HUDEP-2 (cell line): ENCODE results near the gene MAGI1.

Experiments
- DNase-seq, 76 experiments: peaks; one replicate each; lab custom pipeline; 2025; ENCODE audit not compliant: unreplicated experiment in 76 of 76; lab: John Stamatoyannopoulos, UW

Gene MAGI1

DNA sequence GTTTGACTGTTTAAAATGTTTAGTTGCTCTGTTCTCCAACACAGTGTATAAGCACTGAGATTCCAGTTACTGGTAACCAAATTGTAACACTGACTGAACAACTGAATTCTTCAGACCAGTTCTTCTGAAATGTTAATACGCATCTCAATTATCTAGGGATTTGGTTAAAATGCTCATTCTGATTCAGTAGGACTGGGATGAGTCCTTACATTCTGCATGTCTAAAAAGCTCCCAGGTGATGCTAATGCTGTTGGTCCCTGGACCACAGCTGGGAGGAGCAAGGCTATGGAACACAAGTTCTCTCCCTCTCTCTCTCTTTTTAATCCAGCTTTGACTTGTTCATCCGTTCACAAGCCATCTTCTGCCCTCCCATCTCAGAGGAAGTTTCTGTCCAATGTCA is 380.3 kb downstream of the MAGI1 start:
- no peak for DNase-seq

DNA sequence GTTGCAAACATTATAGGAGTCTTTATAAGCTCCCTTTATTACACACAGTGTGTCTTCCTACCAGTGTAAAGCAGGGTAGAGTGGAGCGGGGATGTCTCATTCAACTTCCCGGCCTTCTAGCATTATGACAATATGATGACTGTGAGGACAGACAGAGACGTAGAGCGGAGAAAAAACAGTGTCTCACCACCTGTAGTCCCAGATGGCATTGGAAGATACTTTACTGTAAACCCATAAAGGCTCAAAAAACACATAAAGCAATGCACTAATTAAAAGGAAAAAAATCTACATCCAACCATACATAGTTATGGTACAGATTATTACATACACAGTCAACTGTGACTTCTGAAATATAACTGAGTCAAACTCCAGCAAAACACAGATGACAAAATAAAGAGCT is 383.7 kb downstream of the MAGI1 start:
- DNase-seq: no peak

DNA sequence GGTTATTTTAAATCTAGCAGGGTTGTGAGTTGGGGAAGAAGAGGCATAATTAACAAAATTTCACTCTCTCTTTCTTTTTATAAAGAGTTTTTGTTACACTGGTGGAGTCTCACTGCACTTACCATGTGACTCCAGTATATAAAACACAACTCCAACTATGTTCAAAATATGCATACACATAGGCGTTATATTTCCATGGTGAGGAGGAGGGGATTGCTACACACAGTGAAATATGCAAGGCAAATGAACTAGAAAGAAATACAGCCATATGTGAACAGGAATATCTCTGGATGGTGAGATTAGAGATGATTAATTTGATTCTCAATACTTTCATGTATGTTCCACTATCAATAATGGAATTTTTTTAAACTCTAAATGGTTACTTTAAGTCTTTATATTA is 385.0 kb downstream of the MAGI1 start:
- no peak for DNase-seq

DNA sequence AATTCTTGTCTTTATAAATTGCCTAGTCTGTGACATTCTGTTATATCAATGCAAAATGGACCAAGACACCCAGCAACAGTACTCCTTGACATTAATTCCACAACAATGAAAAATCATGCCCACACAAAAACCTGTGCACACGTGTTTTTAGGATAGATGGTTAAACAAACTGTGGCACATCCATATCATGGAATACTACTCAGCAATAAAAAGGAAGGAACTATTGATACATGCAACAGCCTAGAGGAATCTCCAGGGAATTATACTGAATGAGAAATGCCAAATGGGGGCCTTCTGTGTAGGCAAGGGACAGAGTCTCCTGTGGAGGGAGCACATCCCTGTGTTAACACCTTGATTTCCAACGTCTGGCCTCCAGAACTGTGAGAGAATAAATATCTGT is 388.5 kb downstream of the MAGI1 start:
- no peak for DNase-seq

DNA sequence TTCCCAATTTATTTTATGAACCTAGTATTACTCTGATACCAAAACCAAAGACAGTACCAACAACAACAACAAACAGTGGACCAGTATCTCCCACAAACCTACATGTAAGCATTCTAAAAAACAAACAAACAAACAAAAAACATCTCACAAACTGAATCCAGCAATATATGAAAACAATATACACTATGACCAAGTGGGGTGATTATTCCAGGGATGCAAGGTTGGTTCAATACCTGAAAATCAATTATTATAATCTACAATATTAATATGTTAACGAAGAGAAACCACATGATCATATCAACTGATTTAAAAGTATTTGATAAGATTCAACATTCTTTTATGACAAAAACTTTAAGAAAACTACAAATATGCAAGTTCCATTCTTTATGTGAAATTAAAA is 391.3 kb downstream of the MAGI1 start:
- DNase-seq: no peak

DNA sequence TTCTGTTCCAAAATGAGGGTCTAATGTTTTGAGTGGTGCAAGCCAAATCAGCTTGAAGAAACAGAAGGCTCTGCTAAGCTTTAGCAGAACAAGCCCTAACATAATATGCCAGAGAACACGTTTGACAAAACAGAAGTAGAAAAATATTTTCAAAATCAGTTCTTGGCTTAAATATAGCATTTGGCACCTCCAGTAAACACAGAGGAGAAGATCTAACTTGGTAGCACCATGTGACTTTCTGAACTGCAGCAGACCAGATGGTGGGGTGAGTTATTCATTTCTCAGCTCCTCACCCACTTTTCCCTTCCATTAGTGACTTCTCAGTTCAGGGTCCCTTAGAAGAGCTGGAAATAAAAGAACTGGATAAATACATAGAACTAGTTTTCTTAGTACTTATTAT is 395.8 kb downstream of the MAGI1 start:
- DNase-seq: no peak

DNA sequence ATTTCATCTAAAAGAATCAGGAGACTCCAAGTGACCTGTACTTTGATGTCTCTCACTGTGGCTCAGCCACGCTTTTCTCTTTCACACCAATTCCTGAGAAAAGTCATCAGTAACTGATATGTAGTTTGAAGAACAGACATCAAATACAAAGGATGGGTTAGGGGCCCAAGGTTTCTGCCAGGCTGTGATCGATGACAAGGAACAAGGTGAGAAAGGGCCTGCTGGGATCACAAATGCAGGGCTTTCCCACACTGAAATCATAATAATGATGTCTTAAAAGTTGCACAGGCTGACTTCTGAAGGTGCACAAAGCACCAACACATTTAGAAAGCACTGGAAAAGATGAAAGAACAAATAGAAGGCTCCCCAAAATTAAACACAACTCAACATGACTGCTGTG is 396.9 kb downstream of the MAGI1 start:
- no peak for DNase-seq

DNA sequence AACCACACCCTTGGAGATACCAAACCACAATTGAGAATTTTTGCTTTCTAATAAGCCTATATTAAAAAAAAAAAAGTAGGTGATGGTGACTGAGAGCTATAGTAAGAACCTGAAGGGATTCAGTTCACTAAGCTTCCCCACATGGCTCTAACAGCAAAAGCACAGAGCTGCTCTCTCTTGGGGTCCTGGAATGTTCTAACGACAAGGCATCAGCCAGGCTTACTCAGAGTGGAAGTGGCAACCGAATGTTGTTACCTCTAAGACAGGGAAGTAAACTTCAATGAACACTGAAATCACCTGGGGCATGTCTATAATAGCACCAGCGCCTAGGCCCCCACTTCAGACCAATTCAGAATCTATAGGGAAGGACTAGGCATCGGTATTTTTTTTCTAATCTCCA is 397.7 kb downstream of the MAGI1 start:
- peak in 1 of 76 experiments; percentile 1 for DNase-seq

DNA sequence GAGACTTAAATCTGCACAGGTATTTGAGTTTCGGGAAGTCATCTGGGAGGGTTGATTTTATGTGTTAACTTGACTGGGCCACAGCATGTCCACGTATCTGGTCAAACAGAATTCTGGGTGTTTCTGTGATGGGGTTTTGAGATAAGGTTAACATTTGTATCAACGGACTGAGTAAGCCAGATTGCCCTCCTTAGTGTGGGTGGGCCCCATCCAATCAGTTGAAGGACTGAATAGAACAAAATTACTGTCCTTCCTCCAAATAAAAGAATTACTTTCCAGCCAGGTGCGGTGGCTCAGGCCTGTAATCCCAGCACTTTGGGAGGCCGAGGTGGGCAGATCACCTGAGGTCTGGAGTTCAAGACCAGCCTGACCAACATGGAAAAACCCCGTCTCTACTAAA is 399.3 kb downstream of the MAGI1 start:
- DNase-seq: peak in 1 of 76 experiments; percentile 1

DNA sequence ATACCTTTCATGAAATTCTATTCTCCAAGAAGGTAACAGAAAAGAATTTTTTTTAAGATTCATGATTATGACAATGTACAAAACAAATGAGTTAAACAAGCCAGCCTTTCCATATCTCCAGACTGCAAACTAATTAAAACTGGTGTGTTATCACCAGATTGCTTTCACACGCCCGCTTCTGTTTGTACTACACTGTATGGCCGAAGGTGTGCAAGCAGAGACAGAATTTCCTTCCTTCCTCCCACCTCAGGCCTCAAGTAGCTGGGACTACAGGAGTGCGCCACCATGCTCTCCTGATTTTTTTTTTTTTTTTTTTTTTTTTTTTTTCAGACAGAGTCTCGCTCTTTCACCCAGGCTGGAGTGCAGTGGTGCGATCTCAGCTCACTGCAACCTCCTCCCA is 400.4 kb downstream of the MAGI1 start:
- peak in 2 of 76 experiments; percentile 3 to 5 for DNase-seq

DNA sequence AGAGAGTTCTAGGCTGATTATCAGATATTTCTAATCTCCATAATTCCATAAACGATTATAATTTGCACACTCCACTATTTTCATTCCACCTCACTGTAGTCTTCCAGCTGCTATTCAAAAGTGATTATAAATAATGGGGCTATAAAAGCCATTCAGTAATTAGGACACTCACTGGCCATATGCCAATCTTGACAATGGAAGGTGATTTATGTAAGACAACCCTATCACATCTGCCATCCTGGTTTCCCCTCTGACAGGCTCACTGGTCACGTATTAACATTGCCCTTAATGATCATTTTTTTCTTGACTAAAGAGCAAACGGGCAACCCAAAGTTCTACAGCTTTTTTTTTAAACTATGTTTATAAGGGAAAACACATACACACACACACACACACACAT is 402.4 kb downstream of the MAGI1 start:
- DNase-seq: peak in 3 of 76 experiments; percentile 2 to 22 (median 18)

DNA sequence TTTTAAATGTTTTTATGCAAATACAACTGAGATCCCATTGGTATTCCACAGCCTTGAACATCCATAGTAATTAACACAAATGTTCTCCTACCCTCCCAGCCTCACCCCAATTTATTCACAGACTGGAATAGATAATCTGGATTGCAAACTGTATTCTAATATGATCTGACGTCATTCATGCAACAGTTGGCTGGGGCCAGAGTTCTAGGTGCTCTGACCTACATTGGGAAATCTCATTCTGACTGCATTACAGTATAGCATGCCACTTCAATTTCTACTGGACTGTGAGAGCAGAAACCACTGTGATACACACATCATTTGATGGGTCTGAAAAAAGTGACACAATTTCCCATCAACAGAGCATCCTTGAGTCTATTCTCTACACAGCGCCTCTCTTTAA is 403.1 kb downstream of the MAGI1 start:
- DNase-seq: no peak

DNA sequence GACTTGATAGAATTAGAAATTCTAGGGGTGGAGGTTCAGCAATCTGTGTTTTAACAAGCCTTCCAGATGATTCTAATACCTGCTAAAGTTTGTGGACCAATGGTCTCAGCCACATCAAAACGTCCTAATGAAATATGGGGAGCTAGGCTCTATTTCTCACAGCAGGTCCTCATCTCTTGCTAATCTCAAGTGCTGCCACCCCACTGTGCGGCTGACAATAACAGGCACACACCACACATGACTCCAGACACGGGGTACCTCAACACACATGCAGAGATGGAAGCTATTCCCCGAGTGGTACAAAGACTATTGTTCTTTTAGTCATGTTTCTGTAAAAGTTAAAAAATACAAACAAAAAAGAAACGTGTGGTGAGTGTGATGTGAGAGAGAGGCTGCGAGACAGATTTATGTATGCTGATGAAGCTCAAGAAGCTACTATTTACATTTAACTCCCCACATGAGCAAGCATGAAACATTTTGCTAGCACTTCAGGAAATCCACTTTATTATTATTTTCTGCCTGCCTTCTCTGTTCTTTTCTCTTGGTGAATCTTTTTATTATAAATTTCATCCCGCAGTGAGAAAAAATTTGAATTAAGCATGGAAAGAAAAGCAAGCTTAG is 405.6 kb downstream of the MAGI1 start:
- no peak for DNase-seq

DNA sequence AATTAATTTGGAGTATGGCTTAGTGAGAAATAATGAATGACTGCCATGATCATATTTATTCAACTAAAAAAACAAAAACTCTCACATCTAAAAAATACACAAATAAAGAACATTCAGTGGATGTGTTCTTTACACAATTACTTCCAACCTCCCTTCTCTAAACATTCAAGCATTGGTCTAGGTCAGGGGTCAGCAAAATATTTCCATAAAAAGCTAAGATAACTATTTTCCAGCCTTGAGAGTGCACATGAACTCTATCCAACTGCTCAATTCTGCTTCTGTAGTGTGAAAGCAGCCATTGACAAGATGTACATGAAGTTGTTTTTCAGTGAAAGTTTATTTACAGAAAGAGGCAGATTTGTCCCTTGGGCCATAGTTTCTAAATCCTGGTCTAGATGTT is 406.3 kb downstream of the MAGI1 start:
- DNase-seq: no peak

DNA sequence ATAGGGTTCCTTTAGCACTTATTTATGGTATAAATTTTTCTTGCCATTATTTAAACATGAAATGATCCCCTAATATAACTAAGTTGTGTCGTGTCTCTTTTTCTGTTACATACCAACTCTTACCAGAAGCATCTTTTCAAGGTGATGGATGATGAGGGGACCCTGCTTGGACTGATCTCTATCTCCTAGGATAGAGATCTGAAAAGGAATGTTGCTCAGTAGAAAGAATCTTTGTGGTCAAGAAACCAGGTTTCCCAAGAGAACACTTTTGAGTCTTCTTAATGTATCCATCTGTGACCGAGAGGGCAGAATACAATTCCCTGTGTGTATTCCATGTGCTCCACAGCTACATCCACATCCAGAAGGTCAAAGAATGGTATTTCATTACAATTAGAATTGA is 409.7 kb downstream of the MAGI1 start:
- DNase-seq: no peak

DNA sequence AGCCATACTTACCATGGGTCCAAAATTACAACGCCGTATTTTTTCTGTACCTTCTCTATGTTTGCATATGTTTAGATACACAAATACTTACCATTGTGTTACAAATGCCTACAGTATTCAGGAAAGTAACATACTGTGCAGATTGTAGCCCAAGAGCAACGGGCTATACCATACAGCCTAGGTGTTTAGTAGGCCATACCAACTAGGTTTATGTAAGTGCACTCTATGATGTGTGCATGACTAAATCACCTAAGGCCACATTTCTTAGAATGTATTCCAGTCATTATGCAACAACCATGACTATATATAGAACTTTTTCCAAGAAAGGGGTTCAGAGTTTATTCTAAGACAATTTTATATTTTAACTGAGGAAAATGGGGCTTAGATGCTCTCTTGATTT is 411.7 kb downstream of the MAGI1 start:
- no peak for DNase-seq

DNA sequence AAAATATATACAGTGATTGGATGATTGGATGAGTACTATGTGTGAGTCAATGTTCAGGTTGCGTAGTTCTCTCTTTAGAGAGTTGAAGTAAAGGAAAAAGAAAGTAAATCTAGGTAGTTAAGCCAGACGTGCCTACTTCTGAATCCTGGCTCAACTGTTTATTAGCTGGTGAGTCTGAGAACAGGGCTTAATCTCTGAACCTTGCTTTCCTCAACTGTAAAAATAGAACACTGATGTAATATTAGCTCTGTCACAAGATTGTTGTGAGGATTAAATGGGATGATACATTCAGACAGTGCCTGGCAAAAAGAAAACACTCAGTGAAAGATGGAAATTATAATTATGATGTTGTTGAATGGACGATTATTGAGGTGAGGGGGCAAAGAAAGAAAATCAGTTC is 413.4 kb downstream of the MAGI1 start:
- no peak for DNase-seq

DNA sequence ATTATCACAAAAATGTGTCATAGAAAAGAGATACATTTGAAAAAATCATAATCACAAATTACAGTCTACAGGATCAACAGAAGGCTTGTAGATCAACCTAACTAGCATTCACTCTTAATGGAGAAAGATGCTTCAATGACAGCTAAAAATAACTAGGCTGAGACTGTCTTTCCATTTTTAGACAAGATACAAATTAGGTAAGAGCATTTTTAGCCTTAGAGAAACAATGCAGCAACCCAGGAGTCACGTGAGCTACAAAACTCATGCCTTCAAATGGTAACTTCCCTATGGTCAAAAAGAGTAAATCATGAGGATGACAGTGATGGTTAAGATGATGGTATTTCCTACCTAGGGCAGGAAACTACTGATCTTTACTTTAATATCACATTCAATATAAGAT is 415.4 kb downstream of the MAGI1 start:
- DNase-seq: no peak

DNA sequence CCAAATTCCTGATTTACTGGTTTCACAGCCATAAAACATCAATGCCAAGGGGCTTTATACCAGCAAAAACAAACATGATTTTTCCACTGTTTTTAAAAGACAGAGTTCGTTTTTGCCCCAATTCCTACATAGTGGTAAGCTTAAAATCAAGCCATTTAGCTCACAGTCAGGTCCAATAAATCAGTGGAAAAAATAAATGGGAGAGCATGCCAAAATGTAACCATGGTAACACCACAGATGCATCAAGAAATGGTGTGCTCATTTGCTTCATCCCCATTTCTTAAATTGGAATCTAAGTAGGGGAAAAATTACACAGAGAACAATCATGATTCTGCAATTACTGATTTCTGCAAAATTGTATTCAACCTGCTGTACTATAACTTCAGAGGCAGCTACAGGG is 418.8 kb downstream of the MAGI1 start:
- DNase-seq: no peak

DNA sequence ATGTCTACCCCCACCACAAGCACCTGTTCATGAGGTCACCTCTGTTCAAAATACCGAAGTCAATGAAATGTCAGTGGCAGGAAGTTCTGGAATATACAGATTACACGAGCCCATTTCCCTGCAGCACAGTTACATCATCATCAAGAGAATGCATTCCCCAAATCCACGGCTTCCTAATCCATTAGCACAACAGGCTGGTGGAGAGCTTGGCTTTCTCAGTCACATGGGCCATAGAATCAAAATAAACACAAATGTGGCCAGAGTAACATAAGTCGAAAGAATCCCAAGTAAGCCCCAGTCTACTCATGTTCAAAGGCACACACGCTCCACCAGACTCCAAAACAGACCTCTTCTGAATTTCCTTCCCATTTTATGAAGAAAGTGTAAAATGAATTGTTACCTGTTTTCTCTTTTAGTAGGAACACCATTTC is 419.3 kb downstream of the MAGI1 start:
- no peak for DNase-seq

DNA sequence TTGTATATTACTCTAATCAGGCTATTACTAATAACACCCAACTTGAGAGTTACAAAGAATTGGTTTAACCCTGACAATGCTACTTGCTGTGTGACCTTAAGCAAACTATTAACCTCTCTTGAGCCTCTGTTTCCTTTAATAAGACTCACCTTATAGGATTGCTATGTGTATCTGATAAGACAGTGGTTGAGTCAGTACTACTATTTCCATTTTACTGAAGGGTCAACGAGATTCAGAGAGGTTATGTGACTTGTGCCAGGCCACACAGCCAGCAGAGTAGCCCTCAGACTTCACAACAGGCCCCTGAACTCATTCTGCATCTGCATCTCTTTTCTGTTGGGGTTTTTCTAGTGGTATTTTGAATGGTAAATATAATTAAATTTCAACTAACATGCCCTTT is 420.1 kb downstream of the MAGI1 start:
- DNase-seq: no peak

DNA sequence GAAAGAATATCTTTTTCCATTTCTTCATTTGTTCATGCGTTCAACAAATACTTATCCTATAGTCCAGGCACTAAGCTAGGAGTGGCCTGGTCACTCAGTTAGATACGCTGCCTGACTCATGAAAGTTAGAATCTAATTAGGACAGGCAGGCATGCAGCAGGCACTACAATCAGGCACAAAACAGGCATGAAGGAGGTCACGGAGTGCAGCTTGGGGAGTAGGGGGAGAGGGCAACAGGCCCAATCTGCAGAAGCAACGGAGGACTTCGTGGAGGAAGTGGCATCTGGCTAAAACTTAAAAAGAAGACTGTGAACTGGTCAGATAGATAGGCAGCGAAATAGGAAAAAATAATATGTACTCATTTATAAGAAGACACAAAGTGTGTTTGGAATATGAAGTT is 420.9 kb downstream of the MAGI1 start:
- DNase-seq: no peak

DNA sequence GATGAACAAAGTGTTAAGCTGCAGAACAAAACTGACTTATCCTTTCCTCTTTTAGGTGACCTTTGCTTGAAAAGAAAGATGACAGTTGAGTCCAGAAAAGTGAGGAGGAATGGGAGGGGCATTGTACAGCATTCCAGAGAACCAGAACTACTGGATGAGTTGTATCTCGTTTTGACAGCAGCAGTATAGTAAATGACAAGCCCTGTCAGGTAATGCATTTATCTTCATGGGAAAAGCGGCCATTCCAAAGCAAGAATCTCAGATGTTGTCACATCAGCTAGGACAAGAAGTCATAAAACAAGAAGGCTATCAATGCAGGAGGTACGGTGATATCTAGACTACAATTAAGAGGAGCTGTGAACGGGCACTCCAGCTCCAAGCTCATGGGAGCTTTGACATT is 421.5 kb downstream of the MAGI1 start:
- no peak for DNase-seq
